ENCODE results near the gene TBC1D32. TPM values are rescaled to one million over a fixed set of nuclear protein-coding genes. Genes with fewer than 3 reads are reported as not detected.

The TBC1D32 gene
- total RNA-seq, 1 donor from 2014 or later: 12.2 TPM

DNA sequence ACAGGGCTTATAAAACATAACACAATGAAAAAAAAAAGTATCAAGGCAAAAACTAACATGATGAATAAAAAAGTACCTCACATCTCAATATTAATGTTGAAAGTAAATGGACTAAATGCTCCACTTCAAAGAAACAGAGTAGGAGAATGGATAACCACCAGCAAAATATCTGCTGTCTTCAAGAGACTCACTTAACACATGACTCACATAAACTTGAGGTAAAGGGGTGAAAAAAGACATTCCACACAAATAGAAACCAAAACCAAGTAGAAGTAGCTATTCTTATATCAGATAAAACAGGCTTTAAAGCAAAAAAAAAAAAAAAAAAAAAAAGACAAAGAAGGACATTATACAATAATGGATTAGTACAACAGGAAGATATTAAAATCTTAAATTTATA, 86.9 kb downstream of the TBC1D32 start:
- Mint-ChIP-seq H3K27ac (ENCODE audit: unreplicated experiment) (no peak overlapping the region), H3K4me1 (ENCODE audit: unreplicated experiment) (no peaks in the 10 kb centered on the region), H3K36me3 (ENCODE audit: low read depth, unreplicated experiment) (no peaks in the 10 kb centered on the region), H3K4me3 (ENCODE audit: unreplicated experiment) (no peak overlapping the region), H3K9me3 (ENCODE audit: unreplicated experiment) (no peaks in the 10 kb centered on the region), H3K27me3 (ENCODE audit: unreplicated experiment) (peaks cover 2% of the 10 kb centered on the region)
- TF ChIP-seq, protein P1, sequence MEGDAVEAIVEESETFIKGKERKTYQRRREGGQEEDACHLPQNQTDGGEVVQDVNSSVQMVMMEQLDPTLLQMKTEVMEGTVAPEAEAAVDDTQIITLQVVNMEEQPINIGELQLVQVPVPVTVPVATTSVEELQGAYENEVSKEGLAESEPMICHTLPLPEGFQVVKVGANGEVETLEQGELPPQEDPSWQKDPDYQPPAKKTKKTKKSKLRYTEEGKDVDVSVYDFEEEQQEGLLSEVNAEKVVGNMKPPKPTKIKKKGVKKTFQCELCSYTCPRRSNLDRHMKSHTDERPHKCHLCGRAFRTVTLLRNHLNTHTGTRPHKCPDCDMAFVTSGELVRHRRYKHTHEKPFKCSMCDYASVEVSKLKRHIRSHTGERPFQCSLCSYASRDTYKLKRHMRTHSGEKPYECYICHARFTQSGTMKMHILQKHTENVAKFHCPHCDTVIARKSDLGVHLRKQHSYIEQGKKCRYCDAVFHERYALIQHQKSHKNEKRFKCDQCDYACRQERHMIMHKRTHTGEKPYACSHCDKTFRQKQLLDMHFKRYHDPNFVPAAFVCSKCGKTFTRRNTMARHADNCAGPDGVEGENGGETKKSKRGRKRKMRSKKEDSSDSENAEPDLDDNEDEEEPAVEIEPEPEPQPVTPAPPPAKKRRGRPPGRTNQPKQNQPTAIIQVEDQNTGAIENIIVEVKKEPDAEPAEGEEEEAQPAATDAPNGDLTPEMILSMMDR (IDR thresholded peaks at IDR 0.05; ENCODE audit: unreplicated experiment): no peak
- no peak for DNase-seq (ENCODE audit: low spot score)

DNA sequence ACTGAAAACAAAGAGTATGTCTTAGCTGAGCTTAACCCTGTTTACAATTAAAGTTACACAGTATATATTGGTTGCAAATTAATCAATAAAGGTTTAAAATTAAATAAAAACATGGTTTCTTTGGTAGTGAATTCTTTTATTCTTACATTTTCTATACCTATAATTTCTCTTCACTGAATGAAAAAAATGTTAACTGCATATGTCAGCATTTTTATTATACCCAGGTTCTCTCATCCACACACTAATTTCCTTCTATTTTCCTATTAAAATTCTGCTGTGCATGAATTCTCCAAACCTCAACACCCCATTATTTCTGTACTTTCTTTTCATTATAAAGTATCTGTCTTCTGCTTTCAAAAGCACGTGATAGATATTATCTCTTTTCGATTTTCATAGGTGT, 91.9 kb downstream of the TBC1D32 start:
- H3K36me3 Mint-ChIP-seq (ENCODE audit: low read depth, unreplicated experiment): no peaks in the 10 kb centered on the region
- TF ChIP-seq, protein P1 (IDR thresholded peaks at IDR 0.05; ENCODE audit: unreplicated experiment): no peak
- no peak overlapping the region for H3K27ac Mint-ChIP-seq (ENCODE audit: unreplicated experiment)
- H3K9me3 Mint-ChIP-seq (ENCODE audit: unreplicated experiment): no peaks in the 10 kb centered on the region
- peaks cover 2% of the 10 kb centered on the region for H3K27me3 Mint-ChIP-seq (ENCODE audit: unreplicated experiment)
- DNase-seq (ENCODE audit: low spot score): no peak
- H3K4me1 Mint-ChIP-seq (ENCODE audit: unreplicated experiment): no peaks in the 10 kb centered on the region
- no peak overlapping the region for H3K4me3 Mint-ChIP-seq (ENCODE audit: unreplicated experiment)

DNA sequence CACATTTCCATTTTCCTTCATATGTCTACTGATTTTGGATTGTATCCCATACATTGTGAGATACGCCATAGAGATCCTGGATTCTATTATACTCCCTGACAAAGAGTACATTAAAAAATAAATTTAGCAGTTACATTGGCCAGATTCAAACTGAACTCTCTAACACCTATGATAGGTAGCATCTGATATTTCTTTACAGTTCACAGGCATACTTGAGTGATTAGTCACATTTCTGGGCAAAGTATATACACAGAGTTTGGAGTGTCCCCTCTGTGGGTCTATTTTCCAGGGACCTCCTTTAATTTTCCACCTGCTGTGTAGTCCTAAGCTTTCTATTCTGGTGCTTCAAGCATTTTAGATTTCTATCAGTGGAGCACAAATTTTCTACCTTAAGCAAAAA, 96.4 kb downstream of the TBC1D32 start:
- Mint-ChIP-seq H3K4me1 (ENCODE audit: unreplicated experiment) (no peaks in the 10 kb centered on the region), H3K36me3 (ENCODE audit: low read depth, unreplicated experiment) (no peaks in the 10 kb centered on the region), H3K27ac (ENCODE audit: unreplicated experiment) (no peak overlapping the region), H3K4me3 (ENCODE audit: unreplicated experiment) (no peak overlapping the region), H3K9me3 (ENCODE audit: unreplicated experiment) (no peaks in the 10 kb centered on the region), H3K27me3 (ENCODE audit: unreplicated experiment) (no peaks in the 10 kb centered on the region)
- TF ChIP-seq, protein P1 (IDR thresholded peaks at IDR 0.05; ENCODE audit: unreplicated experiment): no peak
- no peak for DNase-seq (ENCODE audit: low spot score)

DNA sequence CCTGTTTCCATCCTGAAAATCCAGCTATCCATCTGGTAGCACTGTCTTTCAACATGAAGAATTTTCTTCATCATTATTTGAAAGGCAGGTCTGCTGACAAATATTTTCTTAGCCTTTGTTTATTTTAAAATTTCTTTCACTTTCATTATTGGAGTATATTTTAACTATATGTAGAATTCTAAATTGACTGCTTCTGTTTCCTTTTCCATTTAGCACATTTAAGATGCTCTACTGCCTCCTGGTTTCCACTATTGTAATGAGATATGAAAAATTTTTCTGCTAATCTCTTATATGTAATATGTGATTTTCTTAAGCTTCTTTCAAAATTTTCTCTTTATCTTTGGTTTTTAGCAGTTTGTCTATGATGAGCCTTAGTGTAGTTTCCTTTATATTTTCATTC, 97.3 kb downstream of the TBC1D32 start:
- Mint-ChIP-seq H3K9me3 (ENCODE audit: unreplicated experiment) (no peaks in the 10 kb centered on the region), H3K36me3 (ENCODE audit: low read depth, unreplicated experiment) (no peaks in the 10 kb centered on the region), H3K4me1 (ENCODE audit: unreplicated experiment) (no peaks in the 10 kb centered on the region), H3K27ac (ENCODE audit: unreplicated experiment) (no peak overlapping the region), H3K4me3 (ENCODE audit: unreplicated experiment) (no peak overlapping the region), H3K27me3 (ENCODE audit: unreplicated experiment) (no peaks in the 10 kb centered on the region)
- DNase-seq (ENCODE audit: low spot score): no peak
- TF ChIP-seq, protein P1 (IDR thresholded peaks at IDR 0.05; ENCODE audit: unreplicated experiment): no peak

DNA sequence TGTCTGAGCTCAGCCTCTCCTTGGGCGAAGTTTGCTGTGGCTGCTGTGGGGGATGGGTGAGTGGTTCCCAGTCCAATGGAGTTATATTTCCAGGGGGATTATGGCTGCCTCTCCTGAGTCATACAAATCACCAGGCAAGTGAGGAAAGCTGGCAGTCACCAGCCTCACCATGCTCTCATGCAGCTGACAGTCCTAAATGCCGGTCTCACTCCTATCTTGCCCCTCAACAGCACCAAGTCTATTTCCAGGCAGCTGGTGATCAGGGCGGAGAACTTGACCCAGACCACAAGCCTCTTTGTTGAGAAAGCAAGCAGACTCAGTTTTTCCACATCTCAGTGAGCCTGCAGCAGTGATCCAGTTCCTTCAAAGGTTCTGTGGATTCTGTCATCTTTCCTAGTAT, 98.9 kb downstream of the TBC1D32 start:
- H3K4me3 Mint-ChIP-seq (ENCODE audit: unreplicated experiment): no peak overlapping the region
- no peaks in the 10 kb centered on the region for H3K36me3 Mint-ChIP-seq (ENCODE audit: low read depth, unreplicated experiment)
- H3K27ac Mint-ChIP-seq (ENCODE audit: unreplicated experiment): no peak overlapping the region
- no peaks in the 10 kb centered on the region for H3K4me1 Mint-ChIP-seq (ENCODE audit: unreplicated experiment)
- H3K27me3 Mint-ChIP-seq (ENCODE audit: unreplicated experiment): no peaks in the 10 kb centered on the region
- no peak for DNase-seq (ENCODE audit: low spot score)
- H3K9me3 Mint-ChIP-seq (ENCODE audit: unreplicated experiment): no peaks in the 10 kb centered on the region
- TF ChIP-seq, protein P1 (IDR thresholded peaks at IDR 0.05; ENCODE audit: unreplicated experiment): no peak

Data from endothelial cell (in vitro differentiated cells).